PFSK-1 (cell line): ENCODE results near the gene PROSER3.

Source experiments
- FOXP2 ChIP-seq: optimal IDR thresholded peaks from 2 replicates; pipeline ENCODE3; 2011; ENCODE audit warnings: borderline replicate concordance, control low read depth, inconsistent platforms; ENCODE audit not compliant: insufficient read depth; ENCODE audit errors: extremely low read length, extremely low read depth
- POLR2AphosphoS5 ChIP-seq: IDR thresholded peaks from 2 replicates; pipeline ENCODE4 v1.6.1; 2012; ENCODE audit warnings: low read depth, mild to moderate bottlenecking, control low read depth, low read length, moderate library complexity
- SIN3A ChIP-seq: IDR thresholded peaks from 2 replicates; pipeline ENCODE4 v1.6.1; 2012; ENCODE audit warnings: mild to moderate bottlenecking, low read length, moderate library complexity, borderline replicate concordance; ENCODE audit not compliant: insufficient read depth
- TAF1 ChIP-seq: IDR thresholded peaks from 2 replicates; pipeline ENCODE4 v1.6.1; 2012; ENCODE audit warnings: low read length, control low read depth, borderline replicate concordance; ENCODE audit not compliant: insufficient read depth
- TF ChIP-seq, protein P1 (sequence below), 2 experiments: IDR thresholded peaks; 2 replicates each; pipeline versions ENCODE4 v1.6.1 to v1.8.0; 2011 to 2012; ENCODE audit warnings: low read depth in 2 of 2, low read length in 2 of 2, control low read depth in 1 of 2, inconsistent platforms in 1 of 2, mild to moderate bottlenecking in 1 of 2, moderate library complexity in 1 of 2; ENCODE audit not compliant: insufficient read depth in 1 of 2

PROSER3 gene

DNA sequence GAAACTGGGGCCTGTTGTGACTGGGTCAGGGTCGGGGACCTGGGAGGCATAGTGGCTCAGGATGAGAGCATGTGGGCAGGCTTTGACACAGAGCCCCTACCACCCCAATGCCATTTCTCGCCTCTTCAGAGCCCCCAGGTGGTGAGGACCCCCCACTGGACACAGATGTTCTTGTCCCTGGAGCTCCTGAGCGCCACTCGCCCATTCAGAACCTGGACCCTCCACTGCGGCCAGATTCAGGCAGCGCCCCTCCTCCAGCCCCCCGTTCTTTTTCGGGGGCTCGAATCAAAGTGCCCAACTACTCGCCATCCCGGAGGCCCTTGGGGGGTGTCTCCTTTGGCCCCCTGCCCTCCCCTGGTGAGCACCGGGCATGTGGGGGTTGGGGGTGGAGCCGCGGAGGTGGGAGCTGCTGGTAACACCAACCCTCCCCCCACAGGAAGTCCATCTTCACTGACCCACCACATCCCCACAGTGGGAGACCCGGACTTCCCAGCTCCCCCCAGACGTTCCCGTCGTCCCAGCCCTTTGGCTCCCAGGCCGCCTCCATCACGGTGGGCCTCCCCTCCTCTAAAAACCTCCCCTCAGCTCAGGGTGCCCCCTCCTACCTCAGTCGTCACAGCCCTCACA lies 26.1 kb upstream of the PROSER3 start:
- TF ChIP-seq TAF1 = no peak

DNA sequence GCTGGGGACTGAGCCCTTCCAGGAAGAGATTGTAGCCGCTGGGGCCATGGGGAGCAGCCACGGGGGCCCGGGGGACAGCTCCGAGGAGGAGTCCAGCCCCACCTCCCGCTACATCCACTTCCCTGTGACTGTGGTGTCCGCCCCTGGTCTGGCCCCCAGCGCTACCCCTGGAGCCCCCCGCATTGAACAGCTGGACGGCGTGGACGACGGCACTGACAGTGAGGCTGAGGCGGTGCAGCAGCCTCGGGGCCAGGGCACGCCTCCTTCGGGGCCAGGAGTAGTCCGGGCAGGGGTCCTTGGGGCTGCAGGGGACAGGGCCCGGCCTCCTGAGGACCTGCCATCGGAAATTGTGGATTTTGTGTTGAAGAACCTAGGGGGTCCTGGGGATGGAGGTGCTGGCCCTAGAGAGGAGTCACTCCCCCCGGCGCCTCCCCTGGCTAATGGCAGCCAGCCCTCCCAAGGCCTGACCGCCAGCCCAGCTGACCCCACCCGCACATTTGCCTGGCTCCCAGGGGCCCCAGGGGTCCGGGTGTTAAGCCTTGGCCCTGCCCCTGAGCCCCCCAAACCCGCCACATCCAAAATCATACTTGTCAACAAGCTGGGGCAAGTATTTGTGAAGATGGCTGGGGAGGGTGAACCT lies 25.3 kb upstream of the PROSER3 start:
- no peak for TF ChIP-seq POLR2AphosphoS5

DNA sequence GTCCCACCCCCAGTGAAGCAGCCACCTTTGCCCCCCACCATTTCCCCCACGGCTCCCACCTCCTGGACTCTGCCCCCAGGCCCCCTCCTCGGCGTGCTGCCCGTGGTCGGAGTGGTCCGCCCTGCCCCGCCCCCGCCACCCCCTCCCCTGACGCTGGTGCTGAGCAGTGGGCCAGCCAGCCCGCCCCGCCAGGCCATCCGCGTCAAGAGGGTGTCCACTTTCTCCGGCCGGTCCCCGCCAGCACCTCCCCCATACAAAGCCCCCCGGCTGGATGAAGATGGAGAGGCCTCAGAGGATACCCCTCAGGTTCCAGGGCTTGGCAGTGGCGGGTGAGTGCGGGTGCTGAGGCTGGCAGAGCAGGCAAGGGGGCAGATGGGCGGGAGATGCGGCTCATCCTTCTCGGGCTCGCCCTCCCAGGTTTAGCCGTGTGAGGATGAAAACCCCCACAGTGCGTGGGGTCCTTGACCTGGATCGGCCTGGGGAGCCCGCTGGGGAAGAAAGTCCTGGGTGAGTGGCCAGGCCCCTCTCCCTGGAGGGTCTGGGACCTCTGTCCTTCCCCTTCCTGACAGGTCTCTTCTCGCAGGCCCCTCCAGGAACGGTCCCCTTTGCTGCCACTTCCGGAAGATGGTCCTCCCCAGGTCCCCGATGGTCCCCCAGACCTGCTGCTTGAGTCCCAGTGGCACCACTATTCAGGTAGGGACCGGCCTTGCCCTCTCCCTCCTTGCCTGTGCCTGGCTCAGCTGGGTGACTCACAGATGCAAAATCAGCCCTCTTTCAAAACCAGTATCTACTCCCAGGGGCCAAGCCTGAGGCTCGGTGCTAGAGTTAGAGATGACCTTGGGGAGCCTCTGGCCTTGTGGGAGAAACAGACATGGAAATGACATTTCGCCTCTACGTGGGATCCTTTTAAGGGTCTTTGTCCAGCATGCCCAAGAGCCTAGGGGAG lies 24.5 kb upstream of the PROSER3 start:
- TF ChIP-seq TAF1 = no peak
- peak; percentile 24; the same call in 1 of the 2 replicates for TF ChIP-seq POLR2AphosphoS5

DNA sequence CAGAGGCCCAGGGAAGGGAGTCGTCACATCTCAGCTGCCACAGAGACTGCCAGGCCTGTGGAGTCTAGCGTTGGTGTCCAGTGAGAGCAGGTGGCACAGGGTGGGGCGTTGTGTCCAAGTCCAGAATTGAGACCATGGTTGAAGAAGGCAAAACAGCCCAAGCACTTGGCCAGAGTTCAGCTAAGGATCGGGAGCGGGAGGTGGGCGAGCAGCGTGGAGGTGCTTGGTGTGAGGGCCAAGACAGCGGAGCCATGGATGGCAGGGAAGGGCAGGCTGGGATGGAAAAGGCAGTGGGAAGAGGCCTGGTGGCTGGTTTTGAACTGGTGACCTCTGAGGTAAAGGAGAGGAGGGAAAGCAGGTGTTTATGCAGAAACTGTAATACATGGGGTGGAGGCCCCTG lies 23.7 kb upstream of the PROSER3 start:
- TF ChIP-seq TAF1 (no peak), SIN3A (no peak), FOXP2 (no peak), POLR2AphosphoS5 (no peak)
- TF ChIP-seq, protein P1, sequence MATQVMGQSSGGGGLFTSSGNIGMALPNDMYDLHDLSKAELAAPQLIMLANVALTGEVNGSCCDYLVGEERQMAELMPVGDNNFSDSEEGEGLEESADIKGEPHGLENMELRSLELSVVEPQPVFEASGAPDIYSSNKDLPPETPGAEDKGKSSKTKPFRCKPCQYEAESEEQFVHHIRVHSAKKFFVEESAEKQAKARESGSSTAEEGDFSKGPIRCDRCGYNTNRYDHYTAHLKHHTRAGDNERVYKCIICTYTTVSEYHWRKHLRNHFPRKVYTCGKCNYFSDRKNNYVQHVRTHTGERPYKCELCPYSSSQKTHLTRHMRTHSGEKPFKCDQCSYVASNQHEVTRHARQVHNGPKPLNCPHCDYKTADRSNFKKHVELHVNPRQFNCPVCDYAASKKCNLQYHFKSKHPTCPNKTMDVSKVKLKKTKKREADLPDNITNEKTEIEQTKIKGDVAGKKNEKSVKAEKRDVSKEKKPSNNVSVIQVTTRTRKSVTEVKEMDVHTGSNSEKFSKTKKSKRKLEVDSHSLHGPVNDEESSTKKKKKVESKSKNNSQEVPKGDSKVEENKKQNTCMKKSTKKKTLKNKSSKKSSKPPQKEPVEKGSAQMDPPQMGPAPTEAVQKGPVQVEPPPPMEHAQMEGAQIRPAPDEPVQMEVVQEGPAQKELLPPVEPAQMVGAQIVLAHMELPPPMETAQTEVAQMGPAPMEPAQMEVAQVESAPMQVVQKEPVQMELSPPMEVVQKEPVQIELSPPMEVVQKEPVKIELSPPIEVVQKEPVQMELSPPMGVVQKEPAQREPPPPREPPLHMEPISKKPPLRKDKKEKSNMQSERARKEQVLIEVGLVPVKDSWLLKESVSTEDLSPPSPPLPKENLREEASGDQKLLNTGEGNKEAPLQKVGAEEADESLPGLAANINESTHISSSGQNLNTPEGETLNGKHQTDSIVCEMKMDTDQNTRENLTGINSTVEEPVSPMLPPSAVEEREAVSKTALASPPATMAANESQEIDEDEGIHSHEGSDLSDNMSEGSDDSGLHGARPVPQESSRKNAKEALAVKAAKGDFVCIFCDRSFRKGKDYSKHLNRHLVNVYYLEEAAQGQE (IDR thresholded peaks at IDR 0.05; ENCODE audit: insufficient read depth in 1 of 2, low read depth in 2 of 2, low read length in 2 of 2) = no peak

DNA sequence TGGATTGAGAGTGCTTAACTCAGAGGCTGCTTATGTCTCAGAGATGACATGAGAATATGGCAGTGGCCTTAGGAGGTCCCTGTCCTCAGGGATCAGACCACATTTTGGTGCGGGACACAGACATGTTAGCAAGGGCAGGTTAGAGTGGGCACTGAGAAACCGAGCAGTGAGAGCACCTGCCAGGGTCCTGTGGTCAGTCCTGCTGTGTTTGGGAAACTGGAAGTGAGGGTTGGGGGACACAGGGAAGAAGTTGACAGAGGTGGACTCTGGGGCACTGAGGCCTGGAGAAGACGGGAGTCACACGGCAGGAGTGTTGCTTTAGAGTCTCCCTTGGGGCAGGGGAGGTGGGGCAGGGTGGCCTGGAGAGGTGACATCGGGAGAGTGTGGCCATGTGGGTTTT lies 23.1 kb upstream of the PROSER3 start:
- no peak for TF ChIP-seq FOXP2

DNA sequence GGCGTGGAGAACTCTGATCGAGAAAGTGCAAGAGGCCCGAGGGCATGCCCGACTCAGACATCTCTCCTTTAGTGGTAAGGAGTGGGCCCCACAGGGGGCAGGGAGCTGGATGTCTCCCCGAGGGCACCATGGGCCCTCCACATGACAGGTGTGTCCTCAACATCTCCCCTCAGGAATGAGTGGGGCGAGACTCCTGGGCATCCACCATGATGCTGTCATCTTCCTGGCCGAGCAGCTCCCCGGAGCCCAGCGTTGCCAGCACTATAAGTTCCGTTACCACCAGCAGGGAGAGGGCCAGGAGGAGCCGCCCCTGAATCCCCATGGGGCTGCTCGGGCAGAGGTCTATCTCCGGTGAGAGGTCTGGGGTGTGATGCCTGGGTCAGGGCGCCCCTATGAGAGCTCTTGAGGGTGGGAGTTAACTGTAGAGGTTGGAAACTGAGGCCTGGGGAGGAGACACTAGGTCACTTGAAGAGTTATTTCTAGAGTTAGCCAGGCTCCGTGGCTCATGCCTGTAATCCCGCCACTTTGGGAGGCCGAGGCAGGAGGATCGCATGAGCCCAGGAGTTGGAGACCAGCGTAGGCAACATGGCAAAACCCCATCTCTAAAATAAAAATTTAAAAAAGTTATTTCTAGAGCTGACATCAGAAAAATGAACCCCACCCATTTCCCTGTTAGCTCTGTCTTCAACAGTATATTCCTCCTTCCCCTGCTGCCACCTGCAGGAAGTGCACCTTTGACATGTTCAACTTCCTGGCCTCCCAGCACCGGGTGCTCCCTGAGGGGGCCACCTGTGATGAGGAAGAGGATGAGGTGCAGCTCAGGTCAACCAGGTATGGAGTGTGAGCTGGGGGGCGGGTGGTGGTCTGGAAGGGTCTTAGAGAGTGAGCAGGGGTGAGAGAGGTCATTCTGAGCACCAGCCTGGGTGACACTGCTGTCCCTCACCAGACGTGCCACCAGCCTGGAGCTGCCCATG lies 20.8 kb upstream of the PROSER3 start:
- TF ChIP-seq POLR2AphosphoS5 (0 out of 2 replicates have a peak, but pooled peaks have one; percentile 25), FOXP2 (no peak)

DNA sequence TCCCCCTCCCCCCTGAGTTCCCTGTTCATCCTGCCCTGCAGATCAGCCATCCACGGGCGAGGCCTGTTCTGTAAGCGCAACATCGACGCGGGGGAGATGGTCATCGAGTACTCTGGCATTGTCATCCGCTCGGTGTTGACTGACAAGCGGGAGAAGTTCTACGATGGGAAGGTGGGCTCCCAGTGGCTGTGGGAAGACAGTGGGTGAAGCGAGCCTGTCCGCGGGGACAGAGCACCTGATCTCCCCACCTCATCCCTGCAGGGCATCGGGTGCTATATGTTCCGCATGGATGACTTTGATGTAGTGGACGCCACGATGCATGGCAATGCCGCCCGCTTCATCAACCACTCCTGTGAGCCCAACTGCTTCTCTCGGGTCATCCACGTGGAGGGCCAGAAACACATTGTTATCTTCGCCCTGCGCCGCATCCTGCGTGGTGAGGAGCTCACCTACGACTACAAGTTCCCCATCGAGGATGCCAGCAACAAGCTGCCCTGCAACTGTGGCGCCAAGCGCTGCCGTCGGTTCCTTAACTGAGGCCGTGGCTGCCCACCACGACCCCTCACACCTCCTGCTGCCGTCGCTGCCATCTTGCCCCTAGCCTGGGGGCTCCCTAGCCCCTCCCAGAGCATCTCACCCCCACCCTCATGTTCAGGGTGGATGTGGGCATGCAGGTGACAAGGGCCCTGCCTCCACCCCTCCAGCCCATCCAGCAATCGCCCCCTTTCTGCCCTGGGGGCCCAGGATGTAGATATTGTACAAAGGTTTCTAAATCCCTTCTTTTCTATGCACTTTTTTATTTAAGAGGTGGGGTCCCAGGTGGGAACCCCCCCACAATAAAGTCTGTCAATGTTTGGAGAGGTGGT lies 19.7 kb upstream of the PROSER3 start:
- TF ChIP-seq FOXP2 (no peak), SIN3A (no peak), POLR2AphosphoS5 (no peak), TAF1 (no peak)
- TF ChIP-seq, protein P1 (IDR thresholded peaks at IDR 0.05; ENCODE audit: insufficient read depth in 1 of 2, low read depth in 2 of 2, low read length in 2 of 2) = no peak
